Measurements from ENCODE around the gene KHK.

Gene KHK

DNA sequence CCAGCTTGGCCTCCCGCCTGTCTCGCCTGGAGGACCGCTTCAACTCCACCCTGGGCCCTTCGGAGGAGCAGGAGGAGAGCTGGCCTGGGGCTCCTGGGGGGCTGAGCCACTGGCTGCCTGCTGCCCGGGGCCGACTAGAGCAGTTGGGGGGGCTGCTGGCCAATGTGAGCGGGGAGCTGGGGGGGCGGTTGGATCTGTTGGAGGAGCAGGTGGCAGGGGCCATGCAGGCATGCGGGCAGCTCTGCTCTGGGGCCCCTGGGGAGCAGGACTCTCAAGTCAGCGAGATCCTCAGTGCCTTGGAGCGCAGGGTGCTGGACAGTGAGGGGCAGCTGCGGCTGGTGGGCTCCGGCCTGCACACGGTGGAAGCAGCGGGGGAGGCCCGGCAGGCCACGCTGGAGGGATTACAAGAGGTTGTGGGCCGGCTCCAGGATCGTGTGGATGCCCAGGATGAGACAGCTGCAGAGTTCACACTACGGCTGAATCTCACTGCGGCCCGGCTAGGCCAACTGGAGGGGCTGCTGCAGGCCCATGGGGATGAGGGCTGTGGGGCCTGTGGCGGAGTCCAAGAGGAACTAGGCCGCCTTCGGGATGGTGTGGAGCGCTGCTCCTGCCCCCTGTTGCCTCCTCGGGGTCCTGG, 3.7 kb upstream of the KHK start:
- no peak for DNase-seq

DNA sequence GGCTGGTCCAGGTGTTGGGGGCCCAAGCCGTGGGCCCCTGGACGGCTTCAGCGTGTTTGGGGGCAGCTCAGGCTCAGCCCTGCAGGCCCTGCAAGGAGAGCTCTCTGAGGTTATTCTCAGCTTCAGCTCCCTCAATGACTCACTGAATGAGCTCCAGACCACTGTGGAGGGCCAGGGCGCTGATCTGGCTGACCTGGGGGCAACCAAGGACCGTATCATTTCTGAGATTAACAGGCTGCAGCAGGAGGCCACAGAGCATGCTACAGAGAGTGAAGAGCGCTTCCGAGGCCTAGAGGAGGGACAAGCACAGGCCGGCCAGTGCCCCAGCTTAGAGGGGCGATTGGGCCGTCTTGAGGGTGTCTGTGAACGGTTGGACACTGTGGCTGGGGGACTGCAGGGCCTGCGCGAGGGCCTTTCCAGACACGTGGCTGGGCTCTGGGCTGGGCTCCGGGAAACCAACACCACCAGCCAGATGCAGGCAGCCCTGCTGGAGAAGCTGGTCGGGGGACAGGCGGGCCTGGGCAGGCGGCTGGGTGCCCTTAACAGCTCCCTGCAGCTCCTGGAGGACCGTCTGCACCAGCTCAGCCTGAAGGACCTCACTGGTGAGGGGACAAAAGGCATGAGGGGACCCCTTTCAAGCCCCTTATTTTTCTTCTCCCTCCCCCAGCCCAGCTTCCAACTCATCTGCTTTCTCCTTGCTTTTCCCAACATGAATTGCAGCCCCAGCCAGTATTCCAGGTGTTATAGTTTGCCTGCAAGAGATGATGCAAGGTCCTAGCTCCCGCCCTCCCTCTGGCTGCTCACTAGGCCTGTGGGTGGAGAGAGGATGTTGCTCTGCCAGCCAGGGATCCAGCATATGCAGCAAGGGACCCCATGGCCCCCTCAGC, 2.9 kb upstream of the KHK start:
- no peak for DNase-seq

DNA sequence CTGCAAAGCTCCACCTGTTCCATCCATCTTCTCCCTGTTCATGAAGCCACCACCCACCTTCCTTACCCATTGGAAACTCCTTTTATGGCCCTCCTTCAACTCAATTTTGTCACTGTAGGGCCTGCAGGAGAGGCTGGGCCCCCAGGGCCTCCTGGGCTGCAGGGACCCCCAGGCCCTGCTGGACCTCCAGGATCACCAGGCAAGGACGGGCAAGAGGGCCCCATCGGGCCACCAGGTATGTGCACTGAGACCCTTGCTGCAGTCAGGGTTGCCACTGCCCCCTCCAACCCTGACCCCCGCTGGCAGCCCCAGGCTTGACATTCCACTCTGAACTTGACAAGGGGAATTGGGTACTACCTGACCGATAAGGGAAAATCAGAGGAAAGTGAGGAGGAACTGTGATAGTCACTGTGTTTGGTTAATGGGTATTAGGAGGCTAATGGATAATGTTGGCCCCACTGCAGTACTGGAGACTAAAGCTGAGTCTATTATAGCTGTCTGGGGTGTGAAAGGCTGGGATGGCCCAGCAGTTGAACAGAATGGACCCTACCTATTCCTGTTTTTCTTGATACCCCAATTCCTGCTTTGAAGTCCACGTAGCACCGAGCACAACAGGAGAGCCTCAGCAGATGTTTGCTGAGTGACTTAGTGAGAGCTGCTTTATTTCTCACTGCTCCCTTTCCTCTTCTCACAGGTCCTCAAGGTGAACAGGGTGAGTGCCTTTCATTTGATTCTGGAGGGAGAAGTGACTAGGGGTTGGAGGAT, 2.1 kb upstream of the KHK start:
- no peak for DNase-seq

DNA sequence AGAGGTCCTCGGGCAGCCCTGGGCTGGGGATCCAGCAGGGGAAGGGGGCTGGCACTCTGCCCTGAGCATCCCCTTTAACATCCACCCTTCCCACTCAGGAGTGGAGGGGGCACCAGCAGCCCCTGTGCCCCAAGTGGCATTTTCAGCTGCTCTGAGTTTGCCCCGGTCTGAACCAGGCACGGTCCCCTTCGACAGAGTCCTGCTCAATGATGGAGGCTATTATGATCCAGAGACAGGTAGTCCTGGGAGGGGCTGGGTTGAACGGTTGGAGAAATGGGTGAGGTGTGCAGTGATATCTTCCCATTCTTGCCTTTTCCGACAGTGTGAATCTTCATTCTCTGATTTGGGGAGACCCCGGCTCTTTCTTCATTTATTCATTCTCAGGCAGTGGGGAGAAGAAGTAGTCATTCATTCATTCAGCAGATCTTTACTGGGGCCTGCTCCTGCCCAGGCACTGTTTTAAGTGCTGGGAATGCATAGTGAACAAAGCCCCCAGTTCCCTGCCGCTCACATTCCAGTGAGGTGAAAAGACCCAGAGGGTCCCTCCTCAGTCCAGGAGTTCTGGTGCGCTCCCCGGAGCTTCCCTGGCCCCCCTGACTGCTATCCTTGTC, 1.4 kb upstream of the KHK start:
- no peak for DNase-seq

DNA sequence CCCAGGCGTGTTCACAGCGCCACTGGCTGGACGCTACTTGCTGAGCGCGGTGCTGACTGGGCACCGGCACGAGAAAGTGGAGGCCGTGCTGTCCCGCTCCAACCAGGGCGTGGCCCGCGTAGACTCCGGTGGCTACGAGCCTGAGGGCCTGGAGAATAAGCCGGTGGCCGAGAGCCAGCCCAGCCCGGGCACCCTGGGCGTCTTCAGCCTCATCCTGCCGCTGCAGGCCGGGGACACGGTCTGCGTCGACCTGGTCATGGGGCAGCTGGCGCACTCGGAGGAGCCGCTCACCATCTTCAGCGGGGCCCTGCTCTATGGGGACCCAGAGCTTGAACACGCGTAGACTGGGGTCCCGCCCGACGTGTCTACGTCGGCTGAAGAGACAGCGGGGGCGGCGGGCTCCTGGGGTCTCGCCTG, 891 bp upstream of the KHK start:
- no peak for DNase-seq

DNA sequence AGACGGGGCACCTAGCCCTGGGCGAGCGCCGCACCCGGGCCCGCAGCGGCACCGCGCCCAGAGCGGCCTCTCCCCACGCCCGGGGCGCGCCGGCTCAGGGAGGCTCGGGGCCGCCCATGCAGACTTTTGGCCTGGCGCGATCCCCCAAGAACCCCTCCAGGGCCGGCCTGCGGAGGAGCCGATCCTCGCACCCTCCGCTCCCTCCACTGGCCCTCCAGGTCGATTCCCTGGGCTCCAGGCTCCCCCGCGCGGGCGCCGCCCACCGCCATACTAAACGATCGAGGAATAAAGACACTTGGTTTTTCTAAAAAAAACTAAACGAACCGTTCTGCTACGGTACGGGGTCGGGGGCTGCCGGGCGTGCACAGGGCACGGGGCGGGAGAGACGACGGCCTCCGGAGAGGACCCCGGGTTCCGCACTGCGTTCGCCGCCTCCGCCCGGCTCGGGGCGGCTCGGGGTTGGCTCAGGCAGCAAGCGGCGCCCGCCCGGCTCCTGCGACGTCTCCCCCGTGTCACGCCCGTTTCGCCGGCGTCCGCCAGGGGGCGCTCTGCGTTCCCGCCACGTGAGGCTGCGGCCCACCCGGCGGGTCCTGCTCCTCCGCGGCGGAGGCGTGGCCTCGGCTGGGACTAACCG, 365 bp upstream of the KHK start:
- peak; percentile 69 for DNase-seq

DNA sequence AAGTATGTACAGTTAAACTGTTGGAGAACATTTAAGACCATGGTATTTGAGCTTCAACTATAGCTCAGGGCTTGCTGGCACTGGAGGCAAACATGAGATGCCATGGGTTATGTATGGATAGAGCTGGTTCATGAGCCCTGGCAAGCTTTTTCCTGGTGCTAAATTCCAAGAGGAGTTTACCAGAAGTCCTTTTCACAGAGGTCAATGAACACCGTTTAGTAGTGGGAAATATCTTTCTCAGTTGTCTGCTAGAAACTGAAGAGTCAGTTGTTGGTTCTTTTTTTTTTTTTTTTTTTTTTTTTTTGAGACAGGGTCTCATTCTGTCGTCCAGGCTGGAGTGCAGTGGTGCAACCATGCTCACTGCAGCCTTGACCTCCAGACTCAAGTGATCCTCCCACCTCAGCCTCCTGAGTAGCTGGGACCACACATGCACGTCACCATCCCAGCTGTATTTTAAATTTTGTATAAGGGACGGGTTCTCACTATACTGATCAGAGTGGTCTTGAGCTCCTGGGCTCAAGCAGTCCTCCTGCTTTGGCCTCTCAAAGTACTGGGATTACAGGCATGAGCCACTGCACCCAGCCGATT, 1.3 kb downstream of the KHK start:
- no peak for DNase-seq

DNA sequence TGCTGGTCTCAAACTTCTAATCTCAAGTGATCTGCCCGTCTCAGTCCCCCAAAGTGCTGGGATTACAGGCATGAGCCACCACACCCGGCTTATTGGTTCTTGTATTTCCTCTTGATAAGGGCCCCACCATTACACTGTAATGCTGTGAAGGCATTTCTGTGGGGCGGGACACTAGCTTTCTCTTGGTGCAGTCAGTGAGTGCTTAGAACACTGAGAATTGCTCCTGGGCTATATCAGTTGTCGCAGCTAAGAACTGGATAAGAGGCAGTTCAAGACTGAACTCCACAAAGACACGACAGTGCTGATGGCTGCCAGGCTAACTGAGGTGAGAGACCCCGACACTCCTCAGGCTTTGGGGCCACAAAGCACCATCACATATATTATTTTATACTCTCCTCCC, 2.1 kb downstream of the KHK start:
- no peak for DNase-seq

DNA sequence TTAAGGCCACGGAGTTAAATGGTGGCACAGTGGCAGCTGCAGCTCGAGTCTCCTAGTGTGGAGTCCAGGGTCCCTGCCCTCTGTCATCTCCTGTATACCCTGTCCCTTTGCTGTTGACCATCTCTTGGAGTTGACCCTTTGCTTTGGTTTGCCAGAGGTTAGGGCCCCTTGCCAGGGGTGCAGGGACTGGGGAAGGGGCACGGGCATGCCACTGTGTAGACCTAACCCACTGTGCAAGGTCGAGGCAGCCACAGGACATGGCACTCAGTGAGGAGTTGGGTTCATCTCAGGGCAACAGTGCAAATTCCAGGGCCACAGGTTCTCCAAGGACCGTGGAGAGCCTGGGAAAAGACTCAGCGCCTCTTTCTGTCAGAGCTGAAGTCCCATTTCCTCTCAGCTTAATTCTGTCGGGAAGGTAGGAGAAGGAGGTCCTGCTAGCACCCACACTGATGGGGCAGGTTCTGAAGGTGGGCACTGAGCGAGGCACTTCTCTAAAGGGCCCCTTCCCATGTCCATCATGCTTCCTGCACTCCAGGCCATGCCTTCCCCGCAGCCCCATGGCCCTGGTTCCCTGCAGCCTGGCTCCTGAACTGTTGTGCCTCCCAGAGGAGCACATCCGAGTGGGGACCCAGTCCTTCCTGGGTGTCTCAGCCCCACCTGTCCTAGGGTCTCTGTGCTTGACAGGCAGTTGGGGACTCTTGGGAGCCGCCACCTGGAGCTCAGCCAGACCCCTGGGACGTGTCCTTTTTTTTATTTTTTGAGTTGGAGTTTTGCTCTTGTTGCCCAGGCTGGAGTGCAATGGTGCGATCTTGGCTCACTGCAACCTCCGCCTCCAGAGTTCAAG, 2.8 kb downstream of the KHK start:
- no peak for DNase-seq

DNA sequence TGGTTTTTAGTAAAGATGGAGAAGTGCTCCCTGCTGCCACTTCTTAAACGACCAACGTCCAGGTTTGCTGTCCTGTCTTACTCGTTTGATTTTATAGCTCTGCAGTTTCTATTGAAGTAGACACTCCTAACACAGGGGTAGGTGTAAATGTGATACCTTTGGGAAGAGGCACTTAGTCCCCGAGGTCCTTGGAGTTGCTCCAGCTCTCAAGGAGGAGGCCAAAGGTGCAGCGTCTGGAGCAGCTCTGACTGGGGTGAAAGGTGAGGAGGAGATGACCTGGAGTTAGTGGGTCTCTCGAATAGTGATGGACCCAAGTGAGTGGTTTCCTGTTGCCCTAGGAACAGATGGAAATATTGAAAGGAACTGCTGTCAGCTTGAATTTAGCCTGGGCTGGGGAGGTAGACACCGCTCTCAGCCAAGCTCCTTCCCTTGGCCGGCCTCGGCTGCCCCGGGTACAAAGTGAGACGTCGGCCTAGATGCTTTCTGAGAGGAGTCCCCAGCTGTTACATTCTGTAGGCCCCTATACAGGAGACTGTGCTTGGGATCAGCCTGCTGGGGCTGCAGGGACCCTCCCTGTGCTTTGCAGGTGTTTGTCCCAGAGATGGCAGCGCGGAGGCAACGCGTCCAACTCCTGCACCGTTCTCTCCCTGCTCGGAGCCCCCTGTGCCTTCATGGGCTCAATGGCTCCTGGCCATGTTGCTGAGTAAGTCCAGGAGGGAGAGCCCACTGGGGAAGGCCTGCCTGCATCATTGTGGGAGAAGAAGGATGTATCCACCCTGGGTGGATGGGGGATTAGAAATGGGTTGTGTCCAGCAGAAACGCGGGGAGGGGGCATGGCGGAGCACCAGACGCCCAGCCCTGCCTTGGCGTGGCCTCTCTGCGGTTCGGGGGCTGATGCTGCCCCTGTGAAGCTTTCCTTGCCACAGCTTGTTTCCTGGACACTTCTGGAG, 5.4 kb downstream of the KHK start:
- no peak for DNase-seq

DNA sequence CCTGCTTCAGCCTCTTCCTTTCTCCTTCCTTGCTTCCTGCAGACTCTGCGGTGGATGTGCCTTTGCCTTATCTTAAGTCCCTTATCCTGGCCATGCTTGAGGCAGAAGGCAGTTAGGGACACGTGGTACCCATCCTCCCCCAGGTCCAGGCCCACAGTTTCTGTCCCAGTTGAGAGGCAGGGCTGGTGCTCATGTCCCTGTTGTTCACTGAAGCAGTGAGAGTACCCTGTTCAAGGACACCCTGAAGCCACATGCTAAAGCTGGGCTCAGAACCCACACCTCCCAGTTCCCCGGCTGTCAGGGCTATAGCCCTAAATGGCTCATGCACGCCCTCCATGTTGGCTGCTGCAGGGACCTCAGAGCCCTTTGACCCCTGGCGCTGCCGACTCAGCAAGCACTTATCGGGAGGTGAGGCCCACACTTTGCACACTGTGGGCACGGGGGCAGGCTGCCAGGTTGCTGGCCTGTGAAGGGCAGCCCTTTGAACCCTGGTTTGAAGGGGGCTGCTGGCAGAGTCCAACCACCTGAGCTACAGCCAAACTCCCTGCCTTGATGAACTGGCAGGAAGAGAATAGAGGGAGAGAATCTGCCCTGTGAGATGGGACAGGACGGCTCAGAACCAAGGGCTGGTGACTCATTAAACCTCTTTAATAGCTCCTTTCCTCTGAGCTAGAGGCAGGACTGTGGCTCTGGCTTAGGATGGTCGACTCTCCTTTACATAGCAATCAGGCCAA, 6.3 kb downstream of the KHK start:
- no peak for DNase-seq

DNA sequence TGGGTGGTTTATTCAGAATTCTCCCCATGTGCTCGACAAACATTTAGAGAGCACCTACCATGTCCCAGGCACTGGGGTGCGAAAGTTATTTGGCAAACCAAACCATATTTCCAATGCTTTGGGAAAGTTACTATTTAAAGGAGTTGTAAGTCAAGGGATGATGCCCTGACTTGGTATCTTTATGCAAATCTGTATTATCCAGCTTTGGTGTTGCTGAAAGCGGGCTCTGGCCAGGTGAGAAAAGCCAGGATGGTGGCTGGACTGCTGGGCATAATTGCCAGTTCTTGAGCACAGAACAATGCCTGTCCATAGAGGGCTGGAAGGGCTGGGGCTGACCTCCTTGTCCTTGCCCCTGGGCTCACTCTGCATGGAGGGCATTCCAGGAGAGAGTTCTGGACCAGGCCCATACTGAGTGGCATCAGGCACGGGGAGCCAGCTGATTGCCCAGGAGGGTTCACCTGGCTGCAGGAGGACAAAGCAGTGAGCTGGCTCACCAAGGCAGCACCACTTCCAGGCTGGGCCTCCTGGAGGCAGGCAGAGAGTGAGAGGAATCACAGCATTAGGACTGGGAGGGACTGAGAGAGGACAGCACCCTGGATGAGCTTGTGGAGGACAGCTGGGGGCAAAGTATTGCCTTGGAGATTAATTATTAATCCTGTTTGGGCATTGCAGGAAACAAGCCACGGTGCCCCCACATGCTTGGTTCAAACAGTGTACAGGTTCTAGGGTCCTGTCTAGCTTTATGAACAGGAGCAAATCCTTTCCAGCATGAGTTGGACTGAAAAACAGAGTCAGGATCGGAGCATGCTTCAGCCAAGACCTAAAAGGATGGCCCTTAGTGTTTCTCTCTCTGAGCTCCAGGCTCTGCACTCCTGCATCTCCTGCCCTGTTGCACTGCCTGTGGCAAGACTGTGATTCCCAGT, 7.1 kb downstream of the KHK start:
- no peak for DNase-seq

DNA sequence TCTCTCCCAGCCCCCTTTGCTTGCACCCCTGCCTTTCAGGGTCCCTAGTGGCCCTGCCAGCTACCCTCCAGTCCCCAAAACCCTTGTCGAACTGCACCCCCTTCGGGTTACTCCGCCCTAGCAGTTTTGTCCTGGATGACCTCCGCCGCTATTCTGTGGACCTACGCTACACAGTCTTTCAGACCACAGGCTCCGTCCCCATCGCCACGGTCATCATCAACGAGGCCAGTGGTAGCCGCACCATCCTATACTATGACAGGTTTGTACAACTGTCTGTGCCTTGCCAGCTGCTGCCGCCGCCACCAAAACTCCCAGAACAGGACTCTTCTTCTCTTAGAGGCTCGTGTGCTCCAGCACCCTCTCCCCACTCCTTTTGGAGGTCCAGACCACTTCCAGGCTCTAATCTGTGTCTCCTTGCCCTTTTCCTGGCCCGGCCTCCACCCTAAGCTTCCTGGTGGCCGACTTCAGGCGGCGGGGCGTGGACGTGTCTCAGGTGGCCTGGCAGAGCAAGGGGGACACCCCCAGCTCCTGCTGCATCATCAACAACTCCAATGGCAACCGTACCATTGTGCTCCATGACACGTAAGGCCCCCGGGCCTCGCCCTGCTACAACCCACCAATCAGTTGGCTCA, 7.9 kb downstream of the KHK start:
- no peak for DNase-seq

DNA sequence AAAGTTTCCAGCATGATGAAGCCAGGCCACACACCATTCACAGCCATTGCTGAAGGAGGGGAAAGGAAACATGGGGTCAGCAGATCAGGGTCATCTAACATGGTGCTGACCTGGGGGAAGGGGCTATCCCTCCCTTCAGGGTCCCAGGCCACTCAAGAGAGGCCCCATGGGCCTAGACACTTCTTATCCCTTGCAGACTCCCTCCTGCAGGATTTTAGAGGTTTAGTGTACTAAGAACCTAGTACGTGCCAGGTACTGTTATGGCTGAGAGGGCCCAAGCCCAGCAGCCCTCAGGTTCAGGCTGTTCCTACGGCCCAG, 8.8 kb downstream of the KHK start:
- no peak for DNase-seq

DNA sequence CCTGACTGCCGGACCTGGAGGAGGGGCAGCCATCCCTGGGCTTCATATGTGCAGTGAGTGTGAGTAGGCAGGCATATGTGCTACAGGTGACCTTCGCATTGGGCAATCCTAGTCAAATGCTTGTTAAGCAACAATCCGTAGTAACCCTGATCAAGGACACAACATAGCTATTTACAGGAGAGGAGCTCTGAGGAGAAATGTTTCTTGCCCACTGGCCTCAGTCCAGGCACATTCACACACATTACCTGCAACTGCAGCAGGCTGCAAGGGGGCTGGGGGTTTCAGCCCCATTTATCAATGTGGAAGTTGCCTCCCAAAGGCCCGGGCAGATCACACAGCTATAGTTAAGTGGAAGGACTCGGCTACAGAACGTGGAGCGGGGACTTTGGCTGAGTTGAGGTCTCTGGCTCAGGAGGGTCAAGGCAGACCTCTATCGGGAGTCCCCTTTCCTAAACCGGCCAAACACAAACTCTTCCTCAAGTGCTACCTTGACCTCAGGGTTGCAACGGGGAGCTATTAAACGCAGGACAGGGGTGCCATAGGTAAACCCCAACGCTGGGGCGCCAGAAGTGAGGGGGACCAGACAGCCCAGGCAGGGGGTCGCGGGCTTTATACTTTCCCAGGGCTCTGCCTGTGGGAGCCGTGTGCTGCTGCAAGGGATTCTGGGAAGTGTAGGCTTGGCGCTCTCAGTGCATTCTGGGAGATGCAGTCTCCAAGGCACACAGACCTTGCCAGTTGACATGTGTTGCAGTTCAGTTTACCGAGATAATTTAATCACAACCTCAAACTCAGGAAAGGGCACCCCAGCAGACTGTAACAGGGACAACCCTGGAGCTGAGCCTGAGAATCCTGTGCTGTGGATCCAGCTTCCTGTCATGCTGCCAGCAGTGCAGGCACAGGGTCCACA, 9.4 kb downstream of the KHK start:
- DNase-seq = no peak

DNA sequence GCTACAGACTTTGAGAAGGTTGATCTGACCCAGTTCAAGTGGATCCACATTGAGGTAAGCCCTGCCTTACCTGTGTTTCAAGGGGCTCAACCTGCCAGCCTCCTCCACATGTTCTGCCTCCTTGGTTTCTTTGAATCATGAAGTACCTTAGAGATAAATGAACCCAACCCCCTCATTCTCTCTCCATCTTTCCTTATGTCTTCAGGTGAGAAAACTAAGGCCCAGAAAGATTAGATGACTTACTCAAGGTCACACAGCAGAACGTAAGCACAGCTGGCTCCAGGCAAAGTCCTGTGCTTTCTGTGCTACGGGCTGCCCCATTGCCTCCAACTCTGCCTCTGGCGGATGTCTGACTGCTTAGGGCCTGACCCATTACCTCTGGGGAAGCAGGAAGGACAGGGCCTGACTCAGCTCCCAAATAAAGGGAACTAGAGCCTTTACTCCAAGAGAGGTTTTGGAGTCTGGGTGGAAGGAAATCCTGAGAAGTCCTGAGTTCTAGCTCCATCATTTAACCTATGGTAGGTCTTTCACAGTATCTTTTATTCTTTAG, 10.3 kb downstream of the KHK start:
- DNase-seq = no peak

DNA sequence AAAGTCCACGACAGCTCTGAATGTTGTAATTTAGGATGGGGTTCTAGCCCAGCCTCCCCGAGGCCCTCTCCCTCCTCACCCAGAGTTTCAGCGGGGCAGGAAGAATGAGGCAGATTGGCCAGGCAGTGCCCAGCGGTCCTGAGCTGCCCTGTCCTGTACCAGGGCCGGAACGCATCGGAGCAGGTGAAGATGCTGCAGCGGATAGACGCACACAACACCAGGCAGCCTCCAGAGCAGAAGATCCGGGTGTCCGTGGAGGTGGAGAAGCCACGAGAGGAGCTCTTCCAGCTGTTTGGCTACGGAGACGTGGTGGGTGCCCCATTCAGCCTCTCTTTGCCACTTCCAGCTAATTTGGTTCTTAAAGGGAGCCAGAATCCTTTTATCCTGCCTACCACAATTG, 10.8 kb downstream of the KHK start:
- DNase-seq = no peak

All from amniotic stem cell (primary cell).